Erythroblast (primary cell): Measurements from ENCODE around the gene SEZ6L.

Source experiments
- GATA1 ChIP-seq: IDR thresholded peaks from 2 replicates; pipeline ENCODE4 v1.6.1; 2011; ENCODE audit warnings: low read depth, mild to moderate bottlenecking, control low read depth, low read length, moderate library complexity
- POLR2A ChIP-seq: IDR thresholded peaks from 2 replicates; pipeline ENCODE4 v1.6.1; 2011; ENCODE audit warnings: mild to moderate bottlenecking, low read length

- TF ChIP-seq POLR2A (no peak), GATA1 (no peak)
Observed at GRCh38 chr22:26285632-26286031, 116.4 kb downstream of the SEZ6L start.
